ENCODE data around the gene IGSF9.
"Not testable (repeated sequence)": the region's sequence is repeated elsewhere in the genome, so short reads cannot be mapped to it uniquely, and the experiment has no call there.

IGSF9 gene

GRCh38 chr1:159918352-159919200 is 26.8 kb downstream of the IGSF9 start:
- no peak for DNase-seq

- DNase-seq, result no peak
Measured at GRCh38 chr1:159917533-159918351, 27.7 kb downstream of the IGSF9 start.

GRCh38 chr1:159916242-159917051 is 29.0 kb downstream of the IGSF9 start:
- DNase-seq, result no peak

GRCh38 chr1:159915571-159916241 is 29.7 kb downstream of the IGSF9 start:
- DNase-seq, result no peak

- DNase-seq, result no peak
Measured at GRCh38 chr1:159914252-159915018, 31.0 kb downstream of the IGSF9 start.

GRCh38 chr1:159913451-159914192 is 31.8 kb downstream of the IGSF9 start:
- DNase-seq, result no peak

- DNase-seq, result no peak
Measured at GRCh38 chr1:159911326-159912070, 33.9 kb downstream of the IGSF9 start.

GRCh38 chr1:159908031-159908940 is 37.1 kb downstream of the IGSF9 start:
- no peak for DNase-seq

- DNase-seq, result no peak
Measured at GRCh38 chr1:159906960-159907359, 38.5 kb downstream of the IGSF9 start.

GRCh38 chr1:159904036-159904435 is 41.4 kb downstream of the IGSF9 start:
- not testable (repeated sequence) for DNase-seq

- DNase-seq, result no peak
Measured at GRCh38 chr1:159902541-159902940, 42.9 kb downstream of the IGSF9 start.

GRCh38 chr1:159900755-159901360 is 44.6 kb downstream of the IGSF9 start:
- no peak for DNase-seq

- peak; percentile 93 for DNase-seq
Measured at GRCh38 chr1:159900086-159900680, 45.2 kb downstream of the IGSF9 start, which contains the start of gene CFAP45. CFAP45 (minus strand) TSS chr1:159900165; CDS start chr1:159900098, 67 bp downstream.

GRCh38 chr1:159899634-159900033 is 45.8 kb downstream of the IGSF9 start:
- not testable (repeated sequence) for DNase-seq

- DNase-seq, result no peak
Measured at GRCh38 chr1:159898527-159898926, 46.9 kb downstream of the IGSF9 start.

GRCh38 chr1:159897962-159898361 is 47.5 kb downstream of the IGSF9 start:
- no peak for DNase-seq

- DNase-seq, result no peak
Measured at GRCh38 chr1:159896546-159896930, 48.9 kb downstream of the IGSF9 start.
